Neutrophil (primary cell): ENCODE data around the gene FNIP1.
"Not testable (repeated sequence)": the region's sequence is repeated elsewhere in the genome, so short reads cannot be mapped to it uniquely, and the experiment has no call there.

Source experiments
- H3K27ac ChIP-seq: fragments of 200-600 bp; sonication (generic); 2 replicates; pipeline ENCODE4 v1.5.1; 2016; ENCODE audit warnings: mild to moderate bottlenecking, moderate library complexity
- H3K27me3 ChIP-seq: fragments of 200-600 bp; sonication (generic); 2 replicates; pipeline ENCODE4 v1.6.0; 2016; ENCODE audit warnings: mild to moderate bottlenecking
- H3K36me3 ChIP-seq: fragments of 200-600 bp; sonication (generic); 2 replicates; pipeline ENCODE4 v1.5.1; 2017
- H3K4me1 ChIP-seq, 2 experiments: fragments of 200-600 bp in 1 of 2; sonication (generic) in 1 of 2; 1 replicate in 1 of 2; 2 replicates in 1 of 2; pipeline versions ENCODE4 v1.5.1 to v1.6.1; 2013 to 2016; ENCODE audit warnings: low read depth in 1 of 2, low read length in 1 of 2, mild to moderate bottlenecking in 1 of 2, moderate library complexity in 1 of 2; ENCODE audit not compliant: control insufficient read depth in 1 of 2, insufficient read depth in 1 of 2
- H3K4me3 ChIP-seq, 2 experiments: fragments of 200-600 bp in 1 of 2; sonication (generic) in 1 of 2; 1 replicate in 1 of 2; 2 replicates in 1 of 2; pipeline ENCODE4 v1.5.1; 2013 to 2016; ENCODE audit warnings: low read depth in 1 of 2, low read length in 1 of 2, mild to moderate bottlenecking in 1 of 2, moderate library complexity in 1 of 2
- H3K9me3 ChIP-seq: fragments of 200-600 bp; sonication (generic); 2 replicates; pipeline ENCODE4 v1.5.1; 2016
- CTCF ChIP-seq: fragments of 200-600 bp; sonication (generic); IDR thresholded peaks from 2 replicates; pipeline ENCODE4 v1.5.1; 2016; ENCODE audit warnings: antibody characterized with exemption

Gene FNIP1

GRCh38 chr5:131607903-131608540 is 188.8 kb downstream of the FNIP1 start:
- no peak for TF ChIP-seq CTCF

GRCh38 chr5:131607418-131607817 is 189.4 kb downstream of the FNIP1 start:
- Histone ChIP-seq H3K27me3 (no peaks in the 10 kb centered on the region), H3K27ac (peak overlapping the region; percentile 14), H3K4me3 (no peak overlapping the region), H3K4me1 (peaks cover 0 to 13% of the 10 kb centered on the region in 2 experiments), H3K36me3 (peaks cover 6% of the 10 kb centered on the region), H3K9me3 (no peaks in the 10 kb centered on the region)
- TF ChIP-seq CTCF, result no peak

More at GRCh38 chr5:131607903-131608540, 188.8 kb downstream of the FNIP1 start:
- Histone ChIP-seq H3K27ac (peak overlapping the region; percentile 12), H3K9me3 (no peaks in the 10 kb centered on the region), H3K4me3 (no peak overlapping the region), H3K27me3 (no peaks in the 10 kb centered on the region), H3K36me3 (peaks cover under 1% of the 10 kb centered on the region), H3K4me1 (peaks cover 0 to 14% of the 10 kb centered on the region in 2 experiments)

GRCh38 chr5:131605086-131605485 is 191.7 kb downstream of the FNIP1 start:
- Histone ChIP-seq H3K4me3 (no peak overlapping the region), H3K36me3 (peaks cover 13% of the 10 kb centered on the region)
- no peak for TF ChIP-seq CTCF

GRCh38 chr5:131595088-131596033 is 201.5 kb downstream of the FNIP1 start:
- no peaks in the 10 kb centered on the region for H3K9me3 ChIP-seq
- H3K4me1 ChIP-seq, result peaks cover 0 to 11% of the 10 kb centered on the region in 2 experiments
- TF ChIP-seq CTCF, result no peak
- no peak overlapping the region for H3K4me3 ChIP-seq
- peaks cover 15% of the 10 kb centered on the region for H3K36me3 ChIP-seq
- H3K27me3 ChIP-seq, result no peaks in the 10 kb centered on the region
- H3K27ac ChIP-seq, result no peak overlapping the region

More at GRCh38 chr5:131605086-131605485, 191.7 kb downstream of the FNIP1 start:
- no peak overlapping the region for H3K27ac ChIP-seq
- no peaks in the 10 kb centered on the region for H3K9me3 ChIP-seq
- H3K4me1 ChIP-seq, result peaks cover 0 to 13% of the 10 kb centered on the region in 2 experiments
- H3K27me3 ChIP-seq, result no peaks in the 10 kb centered on the region

GRCh38 chr5:131593921-131594320 is 202.9 kb downstream of the FNIP1 start:
- H3K27ac ChIP-seq, result peak overlapping the region; percentile 63
- H3K36me3 ChIP-seq, result peaks cover 3% of the 10 kb centered on the region
- H3K4me1 ChIP-seq, result peaks cover 0 to 17% of the 10 kb centered on the region in 2 experiments
- TF ChIP-seq CTCF, result no peak
- H3K9me3 ChIP-seq, result no peaks in the 10 kb centered on the region
- no peaks in the 10 kb centered on the region for H3K27me3 ChIP-seq
- H3K4me3 ChIP-seq, result no peak overlapping the region

- Histone ChIP-seq H3K27ac (peak overlapping the region; percentile 63), H3K4me1 (peaks cover 0 to 17% of the 10 kb centered on the region in 2 experiments)
- H3K9me3 ChIP-seq, H3K36me3 ChIP-seq, H3K27me3 ChIP-seq, H3K4me3 ChIP-seq: not testable (repeated sequence)
Observed at GRCh38 chr5:131593436-131593835, 203.4 kb downstream of the FNIP1 start.
